Right ventricle myocardium superior (tissue), 1 donor: ENCODE results near the gene PEX3. TPM values are rescaled to one million over a fixed set of nuclear protein-coding genes. Genes with fewer than 3 reads are reported as not detected.
"Not testable (repeated sequence)": the region's sequence is repeated elsewhere in the genome, so short reads cannot be mapped to it uniquely, and the experiment has no call there.

Experiments
- ATAC-seq: fragments of 200-7000 bp; cut with Tn5 transposase; one replicate; pipeline ENCODE4 v1.9.1; 2020; ENCODE audit warnings: mild to moderate bottlenecking; ENCODE audit not compliant: poor library complexity
- DNase-seq: peaks from one replicate; pipeline ENCODE4 v3.0.0-alpha.2; 2020
- intact Hi-C: fragments of 100-400 bp; cut with DNase I; formaldehyde crosslinking; loops from one replicate; pipeline ENCODE4 v1.11.2; 2022
- total RNA-seq: library from RNA; stranded (reverse); fragmentation: NEBNext Ultra II Directional; extraction: Animal tissue kit (Norgen Biotek cat#: 25700); gene quantifications from one replicate; pipeline ENCODE4 v1.2.1, GENCODE V29; 2021
- donor health status: DM: no; HTN: yes; CAD: no; lungs with severe emphysema.

The PEX3 gene
- total RNA-seq, 1 donor from 2014 or later, result 17.9 TPM

GRCh38 chr6:143441010-143441409, 9.6 kb upstream of the PEX3 start:
- DNase-seq (no peak), ATAC-seq (no peak)
- intact Hi-C loops, result no loop called here

- DNase-seq (no peak), ATAC-seq (no peak)
- intact Hi-C loops, result no loop called here
These were observed 8.7 kb upstream of the PEX3 start for GRCh38 chr6:143441680-143442545.

GRCh38 chr6:143443096-143443495, 7.5 kb upstream of the PEX3 start:
- ATAC-seq (peak; percentile 75), DNase-seq (no peak)

GRCh38 chr6:143447865-143448264, 2.7 kb upstream of the PEX3 start:
- DNase-seq, intact Hi-C loops, ATAC-seq: not testable (repeated sequence)

More at GRCh38 chr6:143443096-143443495, 7.5 kb upstream of the PEX3 start:
- intact Hi-C loops, result no loop called here

- DNase-seq (no peak), ATAC-seq (no peak)
- intact Hi-C loops, result no loop called here
These were observed 1.4 kb upstream of the PEX3 start for GRCh38 chr6:143449082-143449713.

GRCh38 chr6:143449714-143450452, 722 bp upstream of the PEX3 start:
- peak; percentile 42 for DNase-seq
- intact Hi-C loops, result no loop called here
- ATAC-seq, result peak; percentile 13

- ATAC-seq (no peak), DNase-seq (no peak)
- intact Hi-C loops, result no loop called here
These were observed 926 bp downstream of the PEX3 start for GRCh38 chr6:143451531-143451930.

GRCh38 chr6:143457563-143458359, 7.2 kb downstream of the PEX3 start:
- intact Hi-C loops, result no loop called here
- no peak for DNase-seq
- ATAC-seq, result no peak

GRCh38 chr6:143465546-143465945, 14.9 kb downstream of the PEX3 start:
- intact Hi-C loops, result no loop called here
- DNase-seq, result no peak
- ATAC-seq, result no peak

- ATAC-seq (no peak), DNase-seq (no peak)
- intact Hi-C loops, result no loop called here
These were observed 17.4 kb downstream of the PEX3 start for GRCh38 chr6:143468026-143468425.

GRCh38 chr6:143468823-143469222, 18.2 kb downstream of the PEX3 start:
- intact Hi-C loops, result not testable (repeated sequence)

GRCh38 chr6:143471822-143472221, 21.2 kb downstream of the PEX3 start:
- no peak for ATAC-seq
- no peak for DNase-seq
- intact Hi-C loops, result no loop called here

More at GRCh38 chr6:143468823-143469222, 18.2 kb downstream of the PEX3 start:
- not testable (repeated sequence) for ATAC-seq, DNase-seq

GRCh38 chr6:143476545-143476944, 25.9 kb downstream of the PEX3 start:
- no peak for ATAC-seq
- no peak for DNase-seq
- intact Hi-C loops, result no loop called here

GRCh38 chr6:143478479-143479062, 28.0 kb downstream of the PEX3 start:
- intact Hi-C loops, result no loop called here
- ATAC-seq (no peak), DNase-seq (no peak)

GRCh38 chr6:143482593-143482992, 32.0 kb downstream of the PEX3 start:
- intact Hi-C loops, result no loop called here
- no peak for DNase-seq
- ATAC-seq, result no peak

- intact Hi-C loops, result no loop called here
- ATAC-seq (no peak), DNase-seq (no peak)
These were observed 35.4 kb downstream of the PEX3 start for GRCh38 chr6:143485967-143486366.

- ATAC-seq, result no peak
- intact Hi-C loops, result no loop called here
- no peak for DNase-seq
These were observed 36.1 kb downstream of the PEX3 start for GRCh38 chr6:143486752-143487151.

GRCh38 chr6:143490244-143490643, 39.6 kb downstream of the PEX3 start:
- DNase-seq (no peak), ATAC-seq (no peak)
- intact Hi-C loops, result no loop called here
